GM19043 (cell line): ENCODE results near the gene CYP4V2.

Experiments used
- ATAC-seq: cut with Tn5 transposase; IDR thresholded peaks from one replicate; pipeline ENCODE4 v1.9.1; 2021; ENCODE audit warnings: low read depth; ENCODE audit not compliant: unreplicated experiment

CYP4V2 gene

GRCh38 chr4:186172546-186172945, 18.8 kb upstream of the CYP4V2 start:
- no peak for ATAC-seq

- no peak for ATAC-seq
Measured at GRCh38 chr4:186188107-186188506, 3.3 kb upstream of the CYP4V2 start.

- no peak for ATAC-seq
Measured at GRCh38 chr4:186189656-186190055, 1.7 kb upstream of the CYP4V2 start.

DNA sequence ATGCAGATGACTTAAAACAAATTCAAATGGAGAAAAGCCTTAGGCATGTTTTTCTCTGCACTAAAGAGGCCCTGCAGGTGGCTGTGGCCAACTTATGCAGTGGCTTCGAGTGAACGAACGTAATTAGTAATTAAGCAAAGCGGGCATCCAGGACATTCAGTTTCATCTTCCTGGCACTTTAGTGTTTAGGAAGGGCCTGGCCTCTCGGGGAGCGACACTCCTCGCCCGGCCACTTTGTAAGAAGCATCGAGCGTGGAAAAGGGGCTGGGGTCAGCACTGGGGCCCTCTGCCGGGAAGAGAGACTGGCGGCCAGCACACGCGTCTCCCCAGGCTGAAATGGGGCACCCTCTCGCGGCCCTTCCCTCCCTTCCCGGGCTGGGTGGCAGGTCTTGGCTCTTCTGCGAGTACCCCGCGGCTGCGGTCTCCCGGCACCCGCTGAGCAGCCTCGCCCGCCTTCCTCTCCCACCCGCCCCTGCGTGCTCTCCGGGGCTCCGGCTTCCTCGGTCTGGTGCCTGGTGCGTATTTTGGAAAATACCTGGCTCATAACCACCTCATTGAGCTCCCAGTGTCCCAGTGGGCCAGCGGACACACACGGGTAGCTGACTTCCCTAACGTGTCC, 677 bp upstream of the CYP4V2 start:
- ATAC-seq: peak; percentile 25

DNA sequence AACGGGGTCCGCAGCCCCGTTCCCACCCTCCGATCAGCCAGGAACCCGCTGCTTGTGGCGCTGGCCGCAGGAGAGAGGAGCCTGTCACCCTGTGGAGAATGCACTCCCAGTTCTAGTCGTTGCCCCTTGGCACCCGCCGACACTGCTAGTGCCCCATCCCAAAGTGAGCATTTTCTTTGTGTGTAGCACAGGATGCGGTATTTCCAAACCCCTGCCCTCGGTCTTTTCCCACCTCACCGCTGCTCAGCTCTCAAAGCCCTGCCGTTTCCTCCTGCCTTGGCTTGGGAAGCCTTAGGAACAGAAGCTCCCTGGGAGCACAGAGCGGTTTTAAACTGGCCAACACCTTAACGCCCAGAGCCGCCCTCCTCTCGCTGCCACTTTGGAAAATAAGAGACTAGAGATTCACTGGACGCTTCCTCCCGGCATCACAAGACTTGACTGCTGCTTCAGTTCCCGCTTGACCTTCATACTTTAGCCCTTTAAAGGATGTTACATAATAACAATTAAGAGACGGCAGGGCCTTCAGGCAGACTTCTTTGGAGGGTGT, 772 bp downstream of the CYP4V2 start:
- peak; percentile 0 for ATAC-seq

GRCh38 chr4:186193851-186194250, 2.5 kb downstream of the CYP4V2 start:
- ATAC-seq: no peak

GRCh38 chr4:186196063-186196462, 4.7 kb downstream of the CYP4V2 start:
- ATAC-seq: no peak

- ATAC-seq: no peak
Measured at GRCh38 chr4:186200516-186200915, 9.1 kb downstream of the CYP4V2 start.

- no peak for ATAC-seq
Measured at GRCh38 chr4:186201010-186201409, 9.6 kb downstream of the CYP4V2 start.

DNA sequence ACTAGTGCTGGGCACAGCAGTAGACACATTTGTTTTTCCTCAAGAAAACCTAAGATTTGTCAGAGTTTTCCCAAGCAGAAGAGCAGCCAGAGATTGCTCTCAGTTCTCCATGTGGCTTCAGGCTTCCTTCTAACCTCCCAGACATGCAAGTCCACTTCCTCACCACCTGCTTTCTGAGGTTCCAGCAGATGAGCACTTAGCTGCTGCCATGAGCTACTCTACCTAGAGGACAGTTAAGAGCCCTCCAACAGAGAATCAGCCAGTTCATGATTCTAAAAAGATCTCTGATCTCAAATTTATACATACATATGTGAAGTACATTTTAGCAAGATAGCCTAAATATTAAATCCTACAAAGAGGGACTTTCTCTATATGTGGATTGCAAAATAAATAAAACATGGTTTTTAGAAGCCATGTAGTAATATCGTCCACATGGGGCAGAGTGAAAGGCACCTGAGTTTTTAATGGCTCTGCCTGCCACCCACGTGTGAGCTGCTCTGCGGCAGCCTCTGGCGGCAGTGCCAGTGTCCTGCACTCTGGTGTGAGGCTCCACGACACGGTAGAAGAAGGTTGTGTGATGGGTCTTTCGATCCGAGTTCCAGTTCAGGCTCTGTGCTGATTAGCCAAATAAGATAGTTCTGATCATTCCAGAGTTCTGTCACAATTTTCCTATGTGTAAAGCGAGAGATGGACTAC, 10.3 kb downstream of the CYP4V2 start:
- no peak for ATAC-seq

- ATAC-seq: no peak
Measured at GRCh38 chr4:186202490-186203140, 11.2 kb downstream of the CYP4V2 start.

GRCh38 chr4:186203406-186203805, 12.0 kb downstream of the CYP4V2 start:
- no peak for ATAC-seq

DNA sequence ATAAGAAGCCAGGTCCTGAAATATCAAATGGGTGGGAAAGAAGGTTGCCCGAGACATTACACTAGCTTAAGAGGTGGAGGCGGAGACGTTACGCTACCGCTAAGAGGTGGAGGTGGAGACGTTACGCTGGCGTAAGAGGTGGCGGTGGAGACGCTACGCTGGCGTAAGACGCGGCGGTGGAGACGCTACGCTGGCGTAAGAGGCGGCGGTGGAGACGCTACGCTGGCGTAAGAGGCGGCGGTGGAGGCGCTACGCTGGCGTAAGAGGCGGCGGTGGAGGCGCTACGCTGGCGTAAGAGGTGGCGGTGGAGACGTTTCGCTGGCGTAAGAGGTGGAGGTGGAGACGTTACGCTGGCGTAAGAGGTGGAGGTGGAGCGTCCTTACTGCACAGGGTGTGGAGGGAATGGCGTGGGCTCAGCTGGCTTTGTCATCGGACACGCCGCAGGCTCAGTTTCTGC, 12.8 kb downstream of the CYP4V2 start:
- ATAC-seq: no peak

DNA sequence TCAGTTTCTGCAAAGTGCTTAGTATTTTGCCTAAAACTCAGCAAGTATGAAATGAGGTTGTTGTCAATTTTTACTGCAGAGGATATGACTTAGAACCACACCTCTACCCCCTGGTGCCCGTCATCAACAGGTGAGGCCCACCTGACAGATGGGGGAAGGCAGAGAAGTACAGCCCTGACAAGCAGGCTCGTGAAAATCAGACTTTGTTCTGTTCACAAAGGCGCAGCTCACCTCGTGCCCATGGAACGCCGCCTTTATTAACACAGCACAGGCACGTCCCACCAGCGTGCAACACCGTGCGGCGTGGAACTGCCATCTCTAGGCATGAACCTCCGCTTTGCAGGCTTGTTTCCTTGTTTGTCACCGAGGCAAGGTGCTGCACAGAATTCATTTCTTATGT, 13.3 kb downstream of the CYP4V2 start:
- ATAC-seq: no peak

DNA sequence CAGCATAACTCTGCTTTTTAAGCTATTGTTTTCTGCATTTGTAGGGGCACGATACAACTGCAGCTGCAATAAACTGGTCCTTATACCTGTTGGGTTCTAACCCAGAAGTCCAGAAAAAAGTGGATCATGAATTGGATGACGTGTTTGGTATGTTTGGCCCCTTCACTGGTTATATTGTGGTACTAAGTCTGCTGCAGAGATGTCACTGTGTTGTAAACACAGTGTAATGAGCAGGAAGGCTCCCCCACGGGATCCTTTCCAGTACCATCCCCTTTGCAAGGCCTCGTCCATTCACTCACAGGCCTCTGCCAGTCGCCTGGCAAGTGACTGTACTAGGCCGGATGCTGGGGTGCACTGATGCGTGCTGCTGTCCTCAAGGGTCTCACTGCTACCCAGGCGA, 13.8 kb downstream of the CYP4V2 start:
- ATAC-seq: no peak

DNA sequence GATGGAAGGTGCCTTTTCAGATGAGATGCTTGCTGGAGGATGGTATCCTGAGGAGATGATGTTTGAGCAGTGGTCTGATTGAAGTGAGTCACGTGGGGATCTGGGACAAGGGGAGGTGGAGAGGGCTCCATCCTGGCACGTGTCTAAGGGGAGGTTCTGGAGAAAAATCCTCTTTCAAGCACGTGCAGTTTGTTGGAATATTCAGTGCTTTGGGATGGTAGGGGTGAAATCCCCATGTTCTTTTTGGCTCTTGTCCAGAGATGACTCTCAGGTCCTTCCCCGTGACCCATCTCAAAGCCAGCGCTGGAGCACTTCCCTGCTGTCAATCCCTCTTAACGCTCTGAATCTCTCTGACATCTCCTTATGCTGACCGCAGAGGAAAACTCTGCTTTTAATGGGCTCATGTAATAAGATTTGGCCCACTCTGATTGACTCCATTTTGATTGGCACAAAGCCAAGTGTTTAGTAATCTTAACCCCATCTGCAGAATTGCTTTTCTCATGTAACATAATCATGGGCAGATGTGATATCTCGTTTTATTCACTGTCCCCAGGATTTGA, 25.2 kb downstream of the CYP4V2 start:
- no peak for ATAC-seq

DNA sequence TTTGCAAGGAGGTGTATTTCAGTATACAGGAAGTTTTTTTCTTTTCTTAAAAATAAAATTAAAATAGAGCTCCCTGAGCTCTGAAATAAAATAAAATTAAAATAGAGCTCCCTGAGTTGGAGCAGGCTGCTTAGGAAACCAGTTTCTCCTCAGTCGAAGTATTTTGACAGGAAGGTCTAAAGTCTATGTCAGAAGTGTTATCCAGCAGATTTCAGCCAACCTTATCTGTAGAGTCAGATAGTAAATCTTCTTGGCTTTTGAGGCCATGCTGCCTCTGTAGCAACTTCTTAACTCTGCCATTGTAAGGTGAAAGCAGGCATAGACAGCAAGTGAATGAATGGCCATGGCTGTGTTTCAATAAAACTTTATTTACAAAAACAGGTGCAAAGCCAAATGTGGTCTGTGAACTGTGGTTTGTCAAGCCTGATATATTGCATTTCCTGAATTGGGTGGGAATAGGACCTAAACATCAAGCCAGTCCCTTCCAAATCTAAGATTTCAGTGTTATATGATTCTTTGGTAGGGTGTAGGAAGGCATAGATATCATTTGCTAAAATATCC, 26.4 kb downstream of the CYP4V2 start:
- ATAC-seq: no peak

DNA sequence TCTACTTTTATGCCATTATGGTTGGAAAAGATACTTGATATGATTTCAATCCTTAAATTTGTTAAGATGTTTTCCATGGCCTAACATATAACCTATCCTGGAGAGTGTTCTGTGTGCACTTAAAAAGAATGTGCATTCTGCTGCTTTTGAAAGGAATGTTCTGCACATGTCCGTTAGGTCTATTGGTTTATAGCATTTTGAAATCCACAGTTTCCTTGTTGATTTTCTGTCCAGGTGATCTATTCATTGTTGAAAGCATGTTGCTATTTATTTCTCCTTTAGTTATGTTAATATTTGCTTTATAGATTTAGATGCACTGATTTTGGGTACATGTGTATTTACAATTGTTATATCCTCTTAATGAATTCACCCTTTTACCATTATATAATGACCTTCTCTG, 30.3 kb downstream of the CYP4V2 start:
- ATAC-seq: no peak

GRCh38 chr4:186225848-186226247, 34.5 kb downstream of the CYP4V2 start:
- no peak for ATAC-seq

- ATAC-seq: no peak
Measured at GRCh38 chr4:186226521-186227189, 35.3 kb downstream of the CYP4V2 start.
